ENCODE results near the gene NASP. TPM values are rescaled to one million over a fixed set of nuclear protein-coding genes. Genes with fewer than 3 reads are reported as not detected.

Gene NASP
- total and polyA plus RNA-seq, 2 donors (not counting 3 experiments of a cell fraction or from before 2014, with no cell fraction given) = 101 to 149 TPM

GRCh38 chr1:45620588-45621500 lies 37.0 kb downstream of the NASP start:
- Histone ChIP-seq H3K4me1 (ENCODE audit: control insufficient read depth, extremely low read depth, insufficient read depth, low read length) (peaks cover 55% of the 10 kb centered on the region), H3K4me3 (replicated peaks in 1 of 3; ENCODE audit: insufficient read depth in 1 of 3, low read depth in 1 of 3, low read length in 3 of 3) (no peak overlapping the region), H3K9ac (replicated peaks; ENCODE audit: extremely low read depth, insufficient read depth, low read length) (no peak overlapping the region), H3K9me3 (replicated peaks; ENCODE audit: control insufficient read depth, insufficient read depth, low read length) (no peaks in the 10 kb centered on the region), H3K79me2 (ENCODE audit: control insufficient read depth, insufficient read depth, low read length) (no peaks in the 10 kb centered on the region), H3K27me3 (ENCODE audit: control insufficient read depth in 2 of 2, insufficient read depth in 2 of 2, low read length in 2 of 2) (no peaks in the 10 kb centered on the region), H3K9me1 (replicated peaks; ENCODE audit: control insufficient read depth, extremely low read depth, insufficient read depth, low read length) (no peaks in the 10 kb centered on the region), H4K20me1 (replicated peaks; ENCODE audit: control insufficient read depth, extremely low read depth, insufficient read depth, low read length) (no peaks in the 10 kb centered on the region), H3K4me2 (ENCODE audit: insufficient read depth, low read length) (no peak overlapping the region), H3K27ac (ENCODE audit: insufficient read depth, low read depth, low read length) (no peak overlapping the region), H3K36me3 (ENCODE audit: control insufficient read depth in 2 of 2, extremely low read depth in 1 of 2, insufficient read depth in 2 of 2, low read length in 2 of 2) (peaks cover 0 to 22% of the 10 kb centered on the region in 2 experiments), H2AFZ (ENCODE audit: low read depth, low read length) (no peak overlapping the region)
- BruUV-seq (replicated peaks) = no TSS peak
- dilution Hi-C loops (cut with MboI; ENCODE audit: extremely low pct_ligation_motif_present, low sequenced_read_pairs) = no loop called here
- no peak for TF ChIP-seq POLR2A (IDR thresholded peaks at IDR 0.05; ENCODE audit: low read depth, low read length)
- TF ChIP-seq POLR2AphosphoS5 (IDR thresholded peaks at IDR 0.05; ENCODE audit: insufficient read depth, low read depth, low read length) = peak; percentile 35
- no peak for TF ChIP-seq GATA2 (IDR thresholded peaks at IDR 0.05; ENCODE audit: insufficient read depth, insufficient read length, low read depth, low read length)
- TF ChIP-seq FOS (IDR thresholded peaks at IDR 0.05; ENCODE audit: borderline replicate concordance, insufficient read depth, low read length) = no peak
- no peak for TF ChIP-seq EZH2 (IDR thresholded peaks at IDR 0.05; ENCODE audit: borderline replicate concordance, low read depth, low read length, severe bottlenecking)
- no peak for TF ChIP-seq JUN (IDR thresholded peaks at IDR 0.05; ENCODE audit: borderline replicate concordance, insufficient read depth, insufficient read length, low read depth)
- no peak for TF ChIP-seq MYC (IDR thresholded peaks at IDR 0.05; ENCODE audit: low read depth, low read length)
- TF ChIP-seq MAX (IDR thresholded peaks at IDR 0.05; ENCODE audit: insufficient read depth, insufficient read length) = no peak
- TF ChIP-seq CTCF (IDR thresholded peaks at IDR 0.05; ENCODE audit: extremely low read depth in 1 of 2, insufficient read depth in 1 of 2, low read depth in 1 of 2, low read length in 2 of 2) = no peak
- POLR2A ChIA-PET = no interaction called here
- intact Hi-C loops (cut with micrococcal nuclease) = loop anchor here (2.0 kb wide), 1 partner anchor 36 kb away; the partner anchor contains the start of gene NASP
- FAIRE-seq (peak; percentile 35), DNase-seq (ENCODE audit: low read depth, low spot score) (no peak)
- CTCF ChIA-PET = interaction anchor here (1.2 kb wide), 1 partner anchor 8 kb away, joined by 4 read pairs; no protein-coding TSS in a partner anchor

Data from endothelial cell of umbilical vein (primary cell).